Urothelium cell line (cell line): ENCODE data around the gene CDK12.

Experiments used
- DNase-seq: peaks from one replicate; pipeline ENCODE4 v3.0.0; 2011; ENCODE audit warnings: low spot score, mixed read lengths
- FAIRE-seq: peaks from 2 replicates; lab custom pipeline; 2011; peaks lifted over from hg19 to GRCh38; lab: Jason Lieb, UNC

Gene CDK12

DNA sequence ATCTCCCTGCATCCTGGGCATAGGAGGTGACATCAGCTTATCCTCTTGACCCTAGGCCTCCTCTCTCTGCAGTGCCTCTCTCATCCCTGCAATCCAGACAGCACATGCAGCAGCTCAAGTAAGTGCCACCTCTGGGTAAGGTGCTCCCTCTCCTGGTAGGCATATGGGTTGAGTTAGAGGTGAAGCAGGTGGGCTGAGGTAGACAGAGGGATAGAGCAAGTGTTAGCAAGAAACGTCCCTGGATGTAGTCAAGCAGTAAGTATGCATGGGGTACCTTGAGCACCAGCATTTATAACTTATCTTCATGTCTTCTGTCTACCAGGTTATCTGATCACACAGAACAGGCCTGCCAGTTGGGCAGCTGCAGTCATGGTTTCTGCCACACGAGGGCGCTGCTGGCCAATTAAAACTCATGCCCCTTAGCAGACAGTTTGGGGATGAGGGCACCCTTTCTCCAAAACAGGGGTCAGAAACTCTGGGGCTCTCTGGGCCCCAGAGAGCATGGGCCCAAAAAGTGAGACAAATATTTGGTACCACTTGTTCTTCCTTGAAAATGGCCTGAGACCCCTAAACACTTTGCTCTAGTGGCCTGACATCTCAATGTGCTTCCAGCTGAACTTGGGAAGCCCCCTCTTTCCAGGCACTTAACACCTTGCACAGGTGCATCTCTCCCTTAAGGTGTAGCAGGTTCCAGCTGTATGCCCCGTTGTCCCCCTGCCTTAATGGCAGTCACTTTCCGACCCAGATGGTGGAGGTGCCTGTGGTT is 86.6 kb downstream of the CDK12 start:
- FAIRE-seq (peak; percentile 78), DNase-seq (peak; percentile 74)

DNA sequence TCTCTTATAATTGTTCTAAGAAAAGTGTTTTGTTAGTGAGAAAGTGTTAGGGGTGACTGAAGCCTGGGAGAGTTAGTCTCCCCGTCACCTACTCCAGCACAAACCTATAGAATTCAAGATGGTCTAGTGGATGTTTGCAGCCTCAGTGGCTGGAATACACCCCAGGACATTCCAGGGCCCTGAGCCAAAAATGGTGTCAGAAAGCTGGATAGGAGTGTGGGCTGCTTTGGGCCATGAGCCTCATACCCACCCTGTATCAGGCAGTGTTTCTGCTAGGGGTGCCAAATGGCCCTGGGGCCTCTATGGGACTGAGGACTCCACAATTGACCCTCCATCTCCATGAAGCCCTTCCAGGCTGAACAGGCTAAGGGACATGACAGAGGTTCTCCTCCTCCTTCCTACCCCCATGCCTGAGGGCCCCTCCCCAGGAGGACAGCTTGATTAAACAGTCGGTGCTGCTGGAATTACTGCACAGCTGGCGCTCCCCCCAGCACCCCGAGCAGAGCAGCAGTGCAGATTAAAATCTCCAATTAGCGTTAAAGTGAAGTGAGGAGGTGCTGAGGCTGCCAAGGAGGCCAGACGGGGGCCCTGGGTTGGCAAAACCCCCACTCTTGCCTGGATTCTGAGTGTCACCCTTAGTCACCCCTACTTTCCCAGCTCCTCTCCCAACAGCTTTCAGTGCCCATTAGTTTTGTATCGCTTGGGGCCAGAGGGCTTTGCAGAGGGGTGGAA is 87.4 kb downstream of the CDK12 start:
- no peak for FAIRE-seq
- no peak for DNase-seq

DNA sequence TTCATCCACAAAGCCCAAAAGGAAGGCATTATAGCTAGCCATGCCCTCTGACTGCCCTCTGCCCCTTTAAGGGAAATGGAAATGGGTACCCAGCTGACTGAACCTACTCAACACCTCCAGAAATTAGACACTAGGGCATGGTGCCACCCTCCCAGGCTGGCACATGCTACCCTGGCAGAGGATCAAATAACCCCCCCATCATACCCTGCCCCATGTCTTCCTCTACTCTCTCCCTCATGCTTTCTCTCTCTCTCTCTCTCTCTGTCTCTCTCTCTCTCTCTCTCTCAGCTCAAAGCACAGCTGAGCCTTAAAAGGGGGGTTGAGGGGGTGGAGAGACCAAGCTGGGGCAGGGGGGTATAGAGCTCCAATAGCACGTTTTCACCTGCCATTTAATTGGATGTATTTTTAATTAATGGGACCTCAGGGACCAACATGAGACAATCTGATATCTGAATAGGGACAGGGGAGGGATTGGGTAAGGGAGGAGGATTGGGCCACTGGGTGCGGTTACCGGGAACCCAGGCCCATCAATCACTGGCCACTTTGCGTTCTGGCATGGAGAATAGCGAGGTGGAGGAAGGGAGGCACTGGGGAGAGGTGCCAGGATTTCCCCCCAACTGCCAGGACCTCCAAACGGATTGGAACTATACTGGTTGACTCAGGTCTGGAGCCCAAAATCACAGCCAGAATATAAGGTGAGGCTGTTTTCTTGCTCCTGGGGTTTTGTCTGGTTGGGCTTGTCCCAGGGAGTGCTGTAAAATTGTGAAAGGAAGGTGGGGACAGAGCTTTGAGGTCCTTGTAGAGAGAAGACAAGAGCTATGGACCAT is 88.7 kb downstream of the CDK12 start:
- FAIRE-seq, result no peak

DNA sequence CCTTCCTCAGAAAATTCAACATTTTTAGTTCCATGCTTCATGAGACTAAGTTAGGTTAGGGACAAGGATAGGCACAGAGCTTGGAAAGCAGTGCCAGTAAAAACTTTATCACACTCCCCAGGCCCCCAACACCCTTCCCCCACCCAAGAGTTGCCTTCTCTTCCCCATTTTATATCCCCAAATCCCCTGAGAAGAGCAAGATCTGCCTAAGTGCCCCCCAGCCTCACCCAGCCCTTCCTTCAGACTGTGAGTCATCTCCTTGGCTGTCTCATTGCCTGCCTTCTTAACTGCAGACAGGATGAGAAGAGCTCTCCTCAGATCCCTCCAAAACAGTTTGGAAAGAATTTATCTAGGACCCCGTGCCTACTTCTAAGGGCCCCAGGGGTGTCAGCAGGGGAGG is 90.6 kb downstream of the CDK12 start:
- FAIRE-seq (no peak), DNase-seq (no peak)

More for the DNA sequence above, 88.7 kb downstream of the CDK12 start:
- no peak for DNase-seq

DNA sequence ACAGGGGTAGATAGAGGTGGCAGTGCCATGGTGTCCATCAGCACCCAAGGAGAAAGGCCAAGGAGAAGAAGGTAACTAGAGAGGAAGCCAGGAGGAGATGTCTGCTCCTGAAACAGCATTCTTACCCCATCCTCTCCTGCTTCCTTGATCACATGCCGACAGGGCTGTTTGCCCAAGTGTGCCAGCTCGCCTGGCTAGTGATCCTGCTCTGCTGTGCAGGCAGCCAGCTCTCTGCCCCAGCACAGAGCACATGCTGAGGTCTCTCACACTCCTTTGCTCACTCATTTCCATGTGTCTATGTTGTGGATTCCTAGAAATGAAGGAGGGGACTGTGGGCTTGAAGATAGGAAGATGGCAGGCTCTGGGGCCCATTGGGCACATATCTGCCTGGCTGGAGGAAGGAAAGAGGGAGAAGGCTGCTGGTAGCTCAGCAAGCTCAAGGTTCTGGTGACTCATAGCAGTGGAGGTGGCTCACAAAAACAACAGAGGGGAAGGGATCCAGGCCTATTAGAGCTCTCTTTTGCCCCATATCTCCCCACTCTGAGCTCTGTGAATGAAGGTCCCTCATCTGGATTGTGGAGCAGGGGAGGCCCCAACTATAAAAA is 92.2 kb downstream of the CDK12 start:
- FAIRE-seq, result no peak
- no peak for DNase-seq

DNA sequence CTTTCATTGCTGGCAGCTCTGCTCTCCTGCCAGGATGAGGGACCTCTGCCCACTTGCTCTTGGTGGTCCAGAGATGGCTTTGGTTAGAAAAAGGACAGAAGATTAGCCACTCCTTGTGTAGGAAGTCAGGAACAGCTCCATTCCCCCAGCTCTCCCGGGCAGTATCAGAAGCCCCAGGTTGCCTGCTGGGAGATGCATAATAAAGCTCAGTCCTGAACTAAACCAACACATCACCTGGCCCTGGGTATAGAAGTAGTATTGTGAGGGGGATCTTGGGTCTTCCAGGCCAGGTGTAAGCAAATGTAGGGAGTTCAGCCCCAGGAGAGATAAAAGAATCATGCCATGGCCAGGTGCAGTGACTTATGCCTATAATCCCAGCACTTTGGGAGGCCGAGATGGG is 94.1 kb downstream of the CDK12 start:
- FAIRE-seq (no peak), DNase-seq (no peak)

DNA sequence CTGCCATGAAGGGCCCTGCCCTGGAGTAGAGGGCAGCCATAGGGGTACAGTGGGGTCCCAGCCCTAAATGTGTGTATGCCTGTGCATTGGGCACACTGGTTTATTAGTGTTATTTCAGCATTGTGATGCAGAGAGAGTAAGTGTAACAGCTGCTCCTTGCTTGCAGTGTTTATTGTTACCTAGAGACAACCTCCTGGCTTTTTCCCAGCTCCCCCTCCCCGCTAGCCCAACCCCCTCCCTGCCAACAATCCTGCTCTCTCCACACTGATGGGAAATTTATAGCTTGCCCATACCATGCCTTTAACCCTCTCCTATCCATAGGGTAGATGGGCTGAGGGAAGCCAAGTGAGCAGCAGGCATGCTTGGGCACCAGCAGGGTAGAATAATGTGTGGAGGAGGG is 95.1 kb downstream of the CDK12 start:
- no peak for DNase-seq
- no peak for FAIRE-seq

DNA sequence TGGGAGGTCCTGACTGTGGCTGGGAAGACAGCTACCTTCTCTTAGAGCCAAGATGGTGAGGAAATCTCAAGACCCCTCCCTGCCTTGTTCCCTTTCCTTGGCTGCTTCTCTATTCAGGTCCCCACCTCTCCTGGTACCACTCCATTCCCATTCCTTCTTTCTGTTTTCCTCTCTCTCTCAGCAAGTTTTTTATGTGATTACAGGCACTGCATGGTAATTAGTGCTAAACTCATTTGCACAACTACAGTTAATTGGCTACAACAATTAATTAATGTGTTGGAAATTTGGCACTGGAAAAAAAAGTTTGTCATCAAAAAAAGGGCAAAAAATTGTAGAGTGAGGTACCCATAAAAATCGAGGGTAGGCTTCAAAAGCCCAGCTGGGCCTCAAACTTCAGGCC is 101.1 kb downstream of the CDK12 start:
- FAIRE-seq, result no peak
- DNase-seq, result no peak

DNA sequence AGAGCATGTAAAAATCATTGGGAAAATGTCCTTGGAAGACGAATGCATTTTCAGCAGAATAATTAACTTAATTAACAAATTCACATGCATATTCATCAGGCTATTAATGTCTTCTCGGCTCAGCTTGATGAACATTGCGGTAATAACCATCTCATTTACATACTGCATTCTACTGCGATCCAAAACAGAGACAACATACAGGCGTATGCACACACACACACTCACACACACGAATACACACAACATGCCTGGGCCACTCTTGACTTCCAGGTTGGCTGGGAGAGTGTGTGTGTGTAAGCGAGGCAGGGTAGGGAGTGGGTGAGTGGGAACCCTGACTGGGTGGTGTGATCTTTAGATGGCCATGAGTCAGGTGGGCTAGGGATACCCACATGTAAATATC is 101.7 kb downstream of the CDK12 start:
- DNase-seq (no peak), FAIRE-seq (no peak)

DNA sequence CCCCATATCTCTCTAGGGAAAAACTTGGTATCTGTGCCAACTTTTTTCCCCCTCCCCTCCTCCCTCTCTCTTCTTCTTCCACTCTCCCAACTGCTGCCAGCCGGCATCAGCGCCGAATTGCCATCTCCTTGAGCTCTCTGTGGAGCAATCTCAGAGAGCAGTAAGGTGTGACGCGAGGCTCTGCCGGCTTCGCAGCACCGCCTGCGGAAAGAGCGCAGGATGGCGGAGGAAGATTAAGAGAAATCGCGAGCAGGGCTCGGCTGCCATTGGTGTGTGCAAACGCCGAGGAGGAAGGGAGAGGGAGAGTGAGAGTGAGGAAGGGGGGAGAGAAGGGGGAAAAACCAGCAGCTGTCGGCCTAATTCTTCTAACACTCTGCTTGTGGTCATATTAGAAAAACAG is 102.2 kb downstream of the CDK12 start:
- FAIRE-seq (no peak), DNase-seq (no peak)

DNA sequence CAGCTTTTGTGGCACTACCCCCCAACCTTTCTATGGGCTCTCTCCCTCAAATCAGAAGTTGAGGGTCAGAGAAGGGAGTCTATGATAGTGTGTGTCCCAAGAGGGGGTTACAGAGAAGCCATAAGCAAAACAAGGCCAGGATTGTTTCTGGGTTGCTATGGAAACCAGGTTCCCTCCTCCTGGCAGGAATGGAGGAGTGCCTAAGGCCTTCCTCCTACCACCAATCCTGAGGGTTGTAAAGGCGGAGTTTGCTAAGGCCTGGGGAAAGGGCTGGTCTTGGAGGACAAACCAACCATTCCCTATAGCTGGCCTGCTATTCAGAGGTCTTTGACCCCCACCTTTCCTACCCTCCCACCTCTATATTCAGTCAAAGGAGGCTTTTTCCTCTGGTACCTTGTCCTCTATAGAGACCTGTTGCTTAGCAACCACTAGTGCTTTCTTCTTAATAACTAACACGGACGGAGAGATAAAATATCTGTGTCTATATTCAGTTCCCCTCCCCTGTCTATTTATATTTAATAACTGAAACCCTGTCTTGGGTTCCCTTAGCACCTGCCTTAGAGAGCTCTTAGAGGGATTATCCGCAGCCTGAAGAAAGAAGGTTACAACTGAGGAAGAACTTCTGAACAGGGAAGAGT is 103.0 kb downstream of the CDK12 start:
- no peak for DNase-seq
- no peak for FAIRE-seq

DNA sequence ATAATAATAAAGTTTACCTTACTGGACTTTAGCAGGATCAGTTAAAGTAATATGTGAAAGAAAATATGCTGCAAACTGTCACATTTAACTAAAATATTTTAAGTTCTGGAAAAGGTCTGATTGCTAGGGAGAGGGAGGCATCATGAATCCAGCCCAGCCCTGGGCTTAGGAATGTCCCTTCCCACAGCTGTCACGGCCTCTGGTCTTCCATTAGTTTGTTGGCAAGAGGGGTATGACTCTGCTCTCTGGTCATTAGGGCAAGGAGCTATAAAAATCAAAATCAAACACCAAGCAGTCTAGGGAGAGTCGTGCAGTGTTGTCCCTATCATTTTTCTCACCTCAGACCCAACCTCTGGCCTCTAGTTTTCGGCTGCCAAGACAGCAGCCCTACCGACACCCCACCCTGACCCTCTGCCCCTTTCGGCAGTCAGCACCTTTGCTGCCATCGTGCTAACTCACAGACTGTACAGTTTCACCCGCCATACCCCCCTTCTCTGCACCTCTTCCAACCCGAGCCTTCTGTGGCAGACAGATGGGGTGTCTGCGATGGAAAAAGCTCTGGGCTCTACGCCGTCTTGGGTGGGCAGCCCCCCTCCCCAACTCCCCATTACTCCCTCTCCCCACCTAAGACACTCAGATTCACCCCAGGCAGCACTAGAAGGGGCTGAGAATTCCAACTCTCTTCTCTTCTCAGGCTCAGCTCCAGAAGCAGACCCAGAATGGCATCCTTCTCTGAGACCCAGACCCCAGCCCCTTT is 105.0 kb downstream of the CDK12 start:
- no peak for FAIRE-seq
- DNase-seq, result no peak

DNA sequence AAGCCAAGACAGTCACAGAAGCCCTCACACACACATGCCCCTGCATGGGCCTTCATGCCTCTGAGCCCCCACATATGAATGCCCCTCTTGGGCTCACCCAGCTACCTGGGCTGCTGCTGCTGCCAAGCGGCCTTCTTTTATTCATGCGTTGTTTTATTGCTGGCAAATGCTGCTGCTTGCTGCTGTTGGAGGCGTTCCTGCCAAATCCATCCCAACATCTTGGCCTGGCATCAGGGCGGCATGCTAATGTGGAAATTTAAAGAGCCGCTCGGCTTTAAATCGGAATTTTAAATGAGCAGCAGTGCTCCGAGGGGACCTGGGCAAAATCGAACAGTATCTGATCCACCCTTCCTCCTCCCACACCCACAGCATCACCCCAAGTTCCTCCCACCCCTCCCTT is 107.4 kb downstream of the CDK12 start:
- FAIRE-seq, result no peak

DNA sequence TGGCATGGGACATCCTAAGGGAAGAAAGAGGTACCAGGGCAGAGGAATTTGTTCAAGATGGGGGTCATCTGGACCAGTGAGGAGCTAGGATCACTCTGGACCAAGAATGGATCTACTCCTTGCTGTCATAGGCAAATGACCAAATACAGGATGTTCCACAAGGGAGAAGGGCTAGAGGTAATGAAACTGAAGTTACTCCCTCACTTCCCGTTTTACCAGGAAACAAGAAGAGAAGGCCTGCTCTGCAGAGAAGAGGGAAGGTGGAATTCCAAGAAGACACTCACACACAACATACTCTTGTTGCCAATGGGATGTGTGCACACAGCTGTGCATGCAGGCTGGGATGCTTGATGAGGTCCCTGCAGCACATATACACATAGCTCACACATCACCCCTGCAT is 107.8 kb downstream of the CDK12 start:
- FAIRE-seq (no peak), DNase-seq (no peak)

More for the DNA sequence above, 107.4 kb downstream of the CDK12 start:
- DNase-seq, result no peak

DNA sequence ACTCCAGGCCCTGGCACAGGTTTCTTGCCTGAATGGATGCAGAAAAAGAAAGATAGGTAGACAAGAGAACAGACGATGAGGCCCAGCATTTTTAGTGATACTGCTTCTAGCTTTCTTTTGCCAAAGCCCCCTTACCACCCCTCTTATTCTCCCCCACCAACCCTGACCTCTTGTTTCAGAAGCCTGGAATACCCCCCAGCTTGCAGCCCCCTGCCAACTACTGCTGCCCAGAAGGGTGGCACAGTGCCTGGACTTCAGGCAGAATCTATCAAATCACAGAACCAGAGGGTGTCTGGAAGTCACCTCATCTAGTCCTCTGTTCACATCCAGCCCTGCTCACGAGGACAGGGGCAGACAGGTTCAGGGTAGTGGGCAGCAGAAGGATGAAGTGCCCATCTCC is 110.8 kb downstream of the CDK12 start:
- no peak for FAIRE-seq
- DNase-seq, result no peak

DNA sequence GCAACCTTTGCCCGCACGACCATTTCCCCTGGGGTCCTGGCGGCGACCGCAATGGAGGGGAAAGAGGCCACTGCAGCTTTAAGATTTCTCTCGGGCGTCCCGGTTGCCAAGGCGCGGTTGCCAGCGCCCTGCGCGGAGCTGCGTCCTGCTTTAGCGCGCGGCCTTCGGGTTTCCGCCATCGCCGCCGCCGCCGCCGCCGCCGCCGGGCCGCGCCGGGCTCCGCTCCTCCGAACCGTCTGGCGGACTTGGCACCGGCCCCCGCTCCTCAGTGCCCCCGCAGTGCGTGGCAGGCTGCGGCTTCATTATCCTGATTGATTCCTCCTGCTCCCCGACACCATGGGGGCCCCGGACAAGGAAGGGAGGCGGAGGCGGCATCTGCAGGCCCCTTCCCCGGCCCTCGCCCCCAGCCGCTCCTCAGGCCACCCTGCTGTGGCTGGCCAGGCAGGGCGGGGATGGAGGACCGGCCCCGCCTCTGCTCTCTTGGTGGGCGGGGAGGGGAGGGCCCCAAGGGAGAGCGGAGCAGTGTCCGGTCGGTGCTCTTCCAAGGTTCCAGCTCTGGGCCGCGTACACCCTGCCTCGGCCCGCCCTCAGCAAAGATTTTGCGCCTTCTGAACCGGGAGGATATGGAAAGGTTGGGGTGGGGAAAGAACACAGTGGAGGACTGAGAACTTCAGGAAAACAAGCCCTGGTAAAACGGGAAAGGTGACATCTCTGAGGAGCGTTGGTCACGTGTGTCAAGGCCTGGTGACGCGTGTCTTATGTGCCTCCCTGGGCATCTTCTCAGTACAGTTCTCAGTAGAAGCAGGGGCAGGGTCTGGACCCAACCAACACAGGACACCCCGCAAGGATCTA is 112.4 kb downstream of the CDK12 start:
- DNase-seq (peak; percentile 93), FAIRE-seq (peak; percentile 94)

DNA sequence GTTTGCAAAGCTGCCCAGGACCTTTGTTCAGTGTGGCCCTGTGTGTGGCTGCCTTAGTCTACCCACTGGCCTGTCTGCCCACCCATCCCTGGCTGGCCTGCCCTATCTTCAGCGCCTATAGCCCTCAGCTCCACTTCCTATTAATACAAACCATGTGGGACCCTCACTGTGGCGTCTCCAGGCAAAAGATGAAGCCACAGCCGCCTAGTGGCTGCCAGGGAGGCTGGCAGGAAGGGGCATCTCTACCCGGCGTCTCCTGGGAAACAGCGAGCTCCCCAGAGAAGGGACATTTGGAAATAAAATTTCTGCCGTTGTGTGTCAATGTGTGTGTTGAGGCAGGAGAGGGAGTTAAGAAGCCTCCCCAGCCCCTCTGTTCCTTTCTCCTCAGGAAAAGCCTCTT is 114.9 kb downstream of the CDK12 start:
- FAIRE-seq, result no peak

DNA sequence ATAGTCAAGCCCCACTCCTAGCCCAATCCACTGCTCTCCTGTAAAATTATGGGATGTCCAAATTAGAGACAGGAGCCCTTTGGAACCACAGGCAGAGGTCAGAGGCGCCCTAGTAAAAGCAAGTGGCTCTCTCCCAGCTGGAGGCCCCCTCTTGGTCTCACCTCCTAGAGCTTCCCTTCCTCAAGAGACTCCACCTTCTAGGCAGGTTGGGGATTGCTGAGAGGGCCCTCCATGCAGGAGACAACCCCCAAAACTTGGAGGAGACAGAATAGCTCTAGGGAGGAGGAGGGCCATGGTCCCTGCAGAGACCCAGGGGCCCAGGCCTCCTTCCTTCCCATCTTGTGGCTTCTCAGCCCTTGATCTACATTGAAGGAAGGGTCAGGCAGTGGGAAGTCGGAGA is 117.0 kb downstream of the CDK12 start:
- no peak for FAIRE-seq
- DNase-seq, result no peak

More for the DNA sequence above, 114.9 kb downstream of the CDK12 start:
- peak; percentile 40 for DNase-seq
